Gastrocnemius medialis (tissue), 4 donors: ENCODE measurements around the gene MYO3B. TPM values are rescaled to one million over a fixed set of nuclear protein-coding genes. Genes with fewer than 3 reads are reported as not detected.

Source experiments
- ATAC-seq, 2 donors: fragments of 150-250 bp; one replicate each; pipeline ENCODE4 v1.9.1; 2016
- DNase-seq, 2 donors: peaks; one replicate each; pipeline ENCODE4 v3.0.0-alpha.2; 2019
- H3K27ac ChIP-seq, 4 donors: fragments of 200-600 bp; sonication (generic); 1 replicate in 1 of 4; 2 replicates in 3 of 4; pipeline ENCODE4 v1.5.1; 2016 to 2018; ENCODE audit warnings: mild to moderate bottlenecking in 2 of 4, moderate library complexity in 1 of 4
- H3K27me3 ChIP-seq, 3 donors: fragments of 200-600 bp; sonication (generic) in 2 of 3; 1 replicate in 1 of 3; 2 replicates in 2 of 3; pipeline versions ENCODE4 v1.5.1 to v1.6.0; 2016 to 2019; ENCODE audit warnings: mild to moderate bottlenecking in 1 of 3, moderate library complexity in 1 of 3
- H3K36me3 ChIP-seq, 2 donors: fragments of 200-600 bp; sonication (generic) in 1 of 2; one replicate each; pipeline ENCODE4 v1.5.1; 2017 to 2018
- H3K4me1 ChIP-seq, 2 donors: fragments of 200-600 bp; sonication (generic) in 1 of 2; one replicate each; pipeline ENCODE4 v1.5.1; 2016 to 2017; ENCODE audit warnings: mild to moderate bottlenecking in 2 of 2
- H3K4me3 ChIP-seq, 4 donors: fragments of 200-600 bp; sonication (generic) in 3 of 4; 1 replicate in 1 of 4; 2 replicates in 3 of 4; pipeline ENCODE4 v1.5.1; 2016 to 2019; ENCODE audit warnings: mild to moderate bottlenecking in 2 of 4
- H3K9me3 ChIP-seq, 3 donors: fragments of 200-600 bp; sonication (generic) in 2 of 3; 1 replicate in 1 of 3; 2 replicates in 2 of 3; pipeline ENCODE4 v1.5.1; 2016 to 2019
- POLR2A ChIP-seq, 2 donors: fragments of 450-650 bp; IDR thresholded peaks; one replicate each; pipeline ENCODE4 v1.6.1; 2017; ENCODE audit warnings: antibody characterized with exemption in 2 of 2, mild to moderate bottlenecking in 2 of 2, moderate library complexity in 2 of 2
- in situ Hi-C, 4 donors: fragments of 200-750 bp; cut with MboI; loops; one replicate each; pipeline versions ENCODE4 v1.15.0 to v1.8.0; 2017; ENCODE audit warnings: low sequenced_read_pairs in 4 of 4
- intact Hi-C: fragments of 100-400 bp; cut with DNase I; formaldehyde crosslinking; loops from one replicate; pipeline ENCODE4 v1.15.1; 2023; ENCODE audit warnings: low total_unique reads
- total RNA-seq, 4 donors: library from RNA; depleted of rRNA; stranded (reverse); fragments of >200 nt; gene quantifications; one replicate each; pipeline versions ENCODE4 v1.1.0 to v1.2.3, GENCODE V29; 2016
- TF ChIP-seq, protein P1 (sequence below), 5 experiments: fragments of 450-650 bp in 3 of 5; fragments of 200-600 bp in 2 of 5; sonication (generic) in 2 of 5; IDR thresholded peaks in 4 of 5; conservative IDR thresholded peaks in 1 of 5; 1 replicate in 4 of 5; 2 replicates in 1 of 5; pipeline ENCODE4 v1.5.1; 2016 to 2019; ENCODE audit warnings: antibody characterized with exemption in 5 of 5, mild to moderate bottlenecking in 3 of 5, moderate library complexity in 3 of 5

Gene MYO3B
- total RNA-seq, 4 donors from 2014 or later = 0.07 to 0.27 TPM; not detected in 2

- H3K27me3 ChIP-seq = no peaks in the 10 kb centered on the region
- no peak for DNase-seq
- H3K36me3 ChIP-seq = no peaks in the 10 kb centered on the region
- intact Hi-C loops = no loop called here
- H3K4me1 ChIP-seq = no peaks in the 10 kb centered on the region
- TF ChIP-seq, protein P1, sequence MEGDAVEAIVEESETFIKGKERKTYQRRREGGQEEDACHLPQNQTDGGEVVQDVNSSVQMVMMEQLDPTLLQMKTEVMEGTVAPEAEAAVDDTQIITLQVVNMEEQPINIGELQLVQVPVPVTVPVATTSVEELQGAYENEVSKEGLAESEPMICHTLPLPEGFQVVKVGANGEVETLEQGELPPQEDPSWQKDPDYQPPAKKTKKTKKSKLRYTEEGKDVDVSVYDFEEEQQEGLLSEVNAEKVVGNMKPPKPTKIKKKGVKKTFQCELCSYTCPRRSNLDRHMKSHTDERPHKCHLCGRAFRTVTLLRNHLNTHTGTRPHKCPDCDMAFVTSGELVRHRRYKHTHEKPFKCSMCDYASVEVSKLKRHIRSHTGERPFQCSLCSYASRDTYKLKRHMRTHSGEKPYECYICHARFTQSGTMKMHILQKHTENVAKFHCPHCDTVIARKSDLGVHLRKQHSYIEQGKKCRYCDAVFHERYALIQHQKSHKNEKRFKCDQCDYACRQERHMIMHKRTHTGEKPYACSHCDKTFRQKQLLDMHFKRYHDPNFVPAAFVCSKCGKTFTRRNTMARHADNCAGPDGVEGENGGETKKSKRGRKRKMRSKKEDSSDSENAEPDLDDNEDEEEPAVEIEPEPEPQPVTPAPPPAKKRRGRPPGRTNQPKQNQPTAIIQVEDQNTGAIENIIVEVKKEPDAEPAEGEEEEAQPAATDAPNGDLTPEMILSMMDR (IDR thresholded peaks at IDR 0.05 in 4 of 5, conservative IDR thresholded peaks at IDR 0.05 in 1 of 5) = no peak
- TF ChIP-seq POLR2A (IDR thresholded peaks at IDR 0.05) = no peak
- no peak for ATAC-seq
- no peak overlapping the region for H3K27ac ChIP-seq
- no peaks in the 10 kb centered on the region for H3K9me3 ChIP-seq
- no peak overlapping the region for H3K4me3 ChIP-seq
- in situ Hi-C loops = no loop called here
Measured at GRCh38 chr2:170254293-170254732, 76.4 kb downstream of the MYO3B start.

DNA sequence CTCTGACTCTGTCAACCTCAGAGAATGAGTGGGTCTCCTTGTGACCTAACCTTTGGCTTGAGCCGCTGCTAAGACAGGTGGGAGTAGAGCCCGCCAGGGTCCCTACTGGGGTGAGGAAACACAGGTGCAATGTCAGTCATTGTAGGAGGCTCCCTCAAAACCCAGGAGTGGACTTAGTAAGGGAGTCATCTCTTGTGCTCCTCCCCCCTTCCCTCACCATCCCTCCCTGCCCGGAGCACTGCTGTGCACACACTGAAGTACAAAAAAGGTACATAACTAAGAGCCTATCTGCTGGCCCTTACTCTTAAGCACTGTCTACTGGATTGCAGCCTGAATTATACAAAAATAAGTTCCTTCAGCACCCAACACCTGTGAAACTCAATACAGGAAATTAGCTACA, 77.2 kb downstream of the MYO3B start:
- in situ Hi-C loops (no loop called here), intact Hi-C loops (no loop called here)
- DNase-seq (no peak), ATAC-seq (no peak)
- no peaks in the 10 kb centered on the region for H3K27me3 ChIP-seq
- no peak overlapping the region for H3K27ac ChIP-seq
- no peaks in the 10 kb centered on the region for H3K36me3 ChIP-seq
- no peaks in the 10 kb centered on the region for H3K4me1 ChIP-seq
- no peak overlapping the region for H3K4me3 ChIP-seq
- TF ChIP-seq, protein P1 (IDR thresholded peaks at IDR 0.05 in 4 of 5, conservative IDR thresholded peaks at IDR 0.05 in 1 of 5) = no peak
- no peak for TF ChIP-seq POLR2A (IDR thresholded peaks at IDR 0.05)
- peaks cover 0 to 2% (median 0%) of the 10 kb centered on the region in 3 donors for H3K9me3 ChIP-seq

GRCh38 chr2:170255971-170256370, 78.0 kb downstream of the MYO3B start:
- in situ Hi-C loops (no loop called here), intact Hi-C loops (no loop called here)
- TF ChIP-seq, protein P1 (IDR thresholded peaks at IDR 0.05 in 4 of 5, conservative IDR thresholded peaks at IDR 0.05 in 1 of 5) = no peak
- no peak for TF ChIP-seq POLR2A (IDR thresholded peaks at IDR 0.05)
- Histone ChIP-seq H3K9me3 (peaks cover 0 to 4% (median 0%) of the 10 kb centered on the region in 3 donors), H3K4me1 (no peaks in the 10 kb centered on the region), H3K36me3 (no peaks in the 10 kb centered on the region), H3K4me3 (no peak overlapping the region), H3K27me3 (no peaks in the 10 kb centered on the region), H3K27ac (no peak overlapping the region)
- ATAC-seq (no peak), DNase-seq (no peak)

GRCh38 chr2:170258382-170258781, 80.4 kb downstream of the MYO3B start:
- no peak overlapping the region for H3K4me3 ChIP-seq
- ATAC-seq (no peak), DNase-seq (no peak)
- H3K4me1 ChIP-seq = no peaks in the 10 kb centered on the region
- H3K27ac ChIP-seq = no peak overlapping the region
- no peak for TF ChIP-seq POLR2A (IDR thresholded peaks at IDR 0.05)
- TF ChIP-seq, protein P1 (IDR thresholded peaks at IDR 0.05 in 4 of 5, conservative IDR thresholded peaks at IDR 0.05 in 1 of 5) = no peak
- peaks cover 0 to 4% (median 0%) of the 10 kb centered on the region in 3 donors for H3K9me3 ChIP-seq
- in situ Hi-C loops = no loop called here
- intact Hi-C loops = no loop called here
- H3K27me3 ChIP-seq = no peaks in the 10 kb centered on the region
- no peaks in the 10 kb centered on the region for H3K36me3 ChIP-seq

DNA sequence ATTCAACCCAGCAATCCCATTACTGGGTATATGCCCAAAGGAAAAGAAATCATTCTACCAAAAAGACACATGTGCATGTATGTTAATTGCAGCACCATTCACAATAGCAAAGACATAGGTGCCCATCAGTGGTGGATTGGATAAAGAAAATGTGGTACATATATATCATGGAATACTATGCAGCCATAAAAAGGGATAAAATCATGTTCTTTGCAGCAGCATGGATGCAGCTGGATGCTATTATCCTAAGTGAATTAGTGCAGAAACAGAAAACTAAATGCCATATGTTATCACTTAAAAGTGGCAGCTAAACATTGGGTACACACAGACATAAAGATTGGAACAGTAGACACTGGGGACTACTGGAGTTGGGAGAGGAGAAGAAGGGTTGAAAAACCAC, 82.2 kb downstream of the MYO3B start:
- no peaks in the 10 kb centered on the region for H3K4me1 ChIP-seq
- DNase-seq = no peak
- TF ChIP-seq, protein P1 (IDR thresholded peaks at IDR 0.05 in 4 of 5, conservative IDR thresholded peaks at IDR 0.05 in 1 of 5) = no peak
- no peak for TF ChIP-seq POLR2A (IDR thresholded peaks at IDR 0.05)
- H3K27ac ChIP-seq = no peak overlapping the region
- in situ Hi-C loops (no loop called here), intact Hi-C loops (no loop called here)
- no peaks in the 10 kb centered on the region for H3K36me3 ChIP-seq
- peaks cover 0 to 4% (median 0%) of the 10 kb centered on the region in 3 donors for H3K9me3 ChIP-seq
- no peak overlapping the region for H3K4me3 ChIP-seq
- ATAC-seq = no peak
- H3K27me3 ChIP-seq = no peaks in the 10 kb centered on the region
